ENCODE data around the gene INA.
A peak's percentile ranks its signal among the peaks of the same experiment; 100 is the strongest.

The INA gene

GRCh38 chr10:103276896-103277712 is at the start of gene INA:
Gene INA, plus strand, starts transcription at chr10:103277138. Its CDS starts 74 bp downstream, at chr10:103277212.
- Histone ChIP-seq H3F3A (ENCODE audit: control insufficient read depth, insufficient read depth) (no peaks in the 10 kb centered on the region), H3K4me3 (ENCODE audit: low read length) (peak within 1 kb of the TSS; percentile 76), H3K9me3 (ENCODE audit: control insufficient read depth, insufficient read depth, low read length) (no peaks in the 10 kb centered on the region), H3K27ac (ENCODE audit: low read depth, low read length) (no peak within 1 kb of the TSS), H3K4me2 (ENCODE audit: low read length) (peak within 1 kb of the TSS; percentile 85), H3K36me3 (ENCODE audit: control insufficient read depth, low read length) (no peaks in the 10 kb centered on the region; the same call in 1 of the 2 replicates), H4K20me1 (ENCODE audit: control insufficient read depth, insufficient read depth, low read depth, low read length) (peaks cover 3% of the 10 kb centered on the region; the same call in 1 of the 2 replicates), H3K27me3 (ENCODE audit: control insufficient read depth, low read length) (peaks cover 10% of the 10 kb centered on the region), H3K79me2 (ENCODE audit: control insufficient read depth, low read length) (peaks cover 6% of the 10 kb centered on the region; the same call in 1 of the 2 replicates), H3K4me1 (ENCODE audit: control insufficient read depth, low read length) (peaks cover 22% of the 10 kb centered on the region), H3K9me2 (replicated peaks; ENCODE audit: control insufficient read depth, low read length) (no peaks in the 10 kb centered on the region)
- TF ChIP-seq EZH2phosphoT487 (IDR thresholded peaks at IDR 0.05; ENCODE audit: borderline replicate concordance, low read length), result no peak
- peak; percentile 25 for TF ChIP-seq CTCF (IDR thresholded peaks at IDR 0.05; ENCODE audit: low read depth, low read length, poor library complexity, severe bottlenecking)

- Histone ChIP-seq H3K27ac (ENCODE audit: low read depth, low read length) (no peak overlapping the region), H3F3A (ENCODE audit: control insufficient read depth, insufficient read depth) (no peaks in the 10 kb centered on the region), H3K4me2 (ENCODE audit: low read length) (no peak overlapping the region)
Measured at GRCh38 chr10:103227416-103227815, 49.5 kb upstream of the INA start.

GRCh38 chr10:103231047-103231551 is 45.8 kb upstream of the INA start:
- no peak overlapping the region for H3K27ac ChIP-seq (ENCODE audit: low read depth, low read length)
- H3K4me3 ChIP-seq (ENCODE audit: low read length), result no peak overlapping the region
- no peak overlapping the region for H3K4me2 ChIP-seq (ENCODE audit: low read length)

More at GRCh38 chr10:103227416-103227815, 49.5 kb upstream of the INA start:
- Histone ChIP-seq H3K4me1 (ENCODE audit: control insufficient read depth, low read length) (no peaks in the 10 kb centered on the region), H4K20me1 (ENCODE audit: control insufficient read depth, insufficient read depth, low read depth, low read length) (no peaks in the 10 kb centered on the region), H3K79me2 (ENCODE audit: control insufficient read depth, low read length) (no peaks in the 10 kb centered on the region), H3K27me3 (ENCODE audit: control insufficient read depth, low read length) (no peaks in the 10 kb centered on the region), H3K9me2 (replicated peaks; ENCODE audit: control insufficient read depth, low read length) (no peaks in the 10 kb centered on the region), H3K4me3 (ENCODE audit: low read length) (no peak overlapping the region), H3K36me3 (ENCODE audit: control insufficient read depth, low read length) (no peaks in the 10 kb centered on the region), H3K9me3 (ENCODE audit: control insufficient read depth, insufficient read depth, low read length) (peaks cover 10% of the 10 kb centered on the region; the same call in 1 of the 2 replicates)
- no peak for TF ChIP-seq EZH2phosphoT487 (IDR thresholded peaks at IDR 0.05; ENCODE audit: borderline replicate concordance, low read length)
- no peak for TF ChIP-seq CTCF (IDR thresholded peaks at IDR 0.05; ENCODE audit: low read depth, low read length, poor library complexity, severe bottlenecking)

More at GRCh38 chr10:103231047-103231551, 45.8 kb upstream of the INA start:
- Histone ChIP-seq H4K20me1 (ENCODE audit: control insufficient read depth, insufficient read depth, low read depth, low read length) (no peaks in the 10 kb centered on the region), H3K27me3 (ENCODE audit: control insufficient read depth, low read length) (no peaks in the 10 kb centered on the region), H3K9me3 (ENCODE audit: control insufficient read depth, insufficient read depth, low read length) (no peaks in the 10 kb centered on the region), H3K4me1 (ENCODE audit: control insufficient read depth, low read length) (peaks cover 24% of the 10 kb centered on the region), H3F3A (ENCODE audit: control insufficient read depth, insufficient read depth) (no peaks in the 10 kb centered on the region; the same call in 1 of the 2 replicates), H3K36me3 (ENCODE audit: control insufficient read depth, low read length) (no peaks in the 10 kb centered on the region), H3K79me2 (ENCODE audit: control insufficient read depth, low read length) (no peaks in the 10 kb centered on the region), H3K9me2 (replicated peaks; ENCODE audit: control insufficient read depth, low read length) (no peaks in the 10 kb centered on the region)
- TF ChIP-seq EZH2phosphoT487 (IDR thresholded peaks at IDR 0.05; ENCODE audit: borderline replicate concordance, low read length), result no peak
- TF ChIP-seq CTCF (IDR thresholded peaks at IDR 0.05; ENCODE audit: low read depth, low read length, poor library complexity, severe bottlenecking), result no peak

Data from DOHH2 (cell line).